ENCODE data around the gene SCPEP1.

SCPEP1 gene

DNA sequence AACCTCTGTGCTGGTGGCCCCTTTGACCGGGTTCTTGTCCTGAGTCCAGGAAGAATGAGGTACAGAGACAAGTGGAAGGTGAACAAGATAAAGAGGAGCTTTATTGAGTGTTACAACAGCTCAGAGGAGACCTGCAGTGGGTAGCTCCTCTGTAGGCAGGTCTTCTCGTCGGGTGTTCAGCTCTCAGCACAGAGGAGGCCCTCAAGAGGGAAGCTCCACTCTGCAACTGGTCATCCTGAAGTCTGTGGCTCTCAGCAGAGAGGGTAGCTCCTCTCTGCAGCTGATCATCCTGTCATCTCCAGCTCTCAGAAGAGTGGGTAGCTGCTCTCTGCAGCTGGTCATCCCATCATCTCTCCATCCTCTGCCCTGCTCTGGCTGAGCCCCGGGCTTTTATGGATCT, 39.7 kb downstream of the SCPEP1 start:
- no peak for TF ChIP-seq TAF1 (IDR thresholded peaks at IDR 0.05; ENCODE audit: borderline replicate concordance, insufficient read depth, low read length)
- TF ChIP-seq FOXP2 (optimal IDR thresholded peaks at IDR 0.05; ENCODE audit: borderline replicate concordance, extremely low read depth, extremely low read length, insufficient read depth) = no peak
- TF ChIP-seq SIN3A (IDR thresholded peaks at IDR 0.05; ENCODE audit: borderline replicate concordance, insufficient read depth, low read length) = no peak
- TF ChIP-seq, protein P1, sequence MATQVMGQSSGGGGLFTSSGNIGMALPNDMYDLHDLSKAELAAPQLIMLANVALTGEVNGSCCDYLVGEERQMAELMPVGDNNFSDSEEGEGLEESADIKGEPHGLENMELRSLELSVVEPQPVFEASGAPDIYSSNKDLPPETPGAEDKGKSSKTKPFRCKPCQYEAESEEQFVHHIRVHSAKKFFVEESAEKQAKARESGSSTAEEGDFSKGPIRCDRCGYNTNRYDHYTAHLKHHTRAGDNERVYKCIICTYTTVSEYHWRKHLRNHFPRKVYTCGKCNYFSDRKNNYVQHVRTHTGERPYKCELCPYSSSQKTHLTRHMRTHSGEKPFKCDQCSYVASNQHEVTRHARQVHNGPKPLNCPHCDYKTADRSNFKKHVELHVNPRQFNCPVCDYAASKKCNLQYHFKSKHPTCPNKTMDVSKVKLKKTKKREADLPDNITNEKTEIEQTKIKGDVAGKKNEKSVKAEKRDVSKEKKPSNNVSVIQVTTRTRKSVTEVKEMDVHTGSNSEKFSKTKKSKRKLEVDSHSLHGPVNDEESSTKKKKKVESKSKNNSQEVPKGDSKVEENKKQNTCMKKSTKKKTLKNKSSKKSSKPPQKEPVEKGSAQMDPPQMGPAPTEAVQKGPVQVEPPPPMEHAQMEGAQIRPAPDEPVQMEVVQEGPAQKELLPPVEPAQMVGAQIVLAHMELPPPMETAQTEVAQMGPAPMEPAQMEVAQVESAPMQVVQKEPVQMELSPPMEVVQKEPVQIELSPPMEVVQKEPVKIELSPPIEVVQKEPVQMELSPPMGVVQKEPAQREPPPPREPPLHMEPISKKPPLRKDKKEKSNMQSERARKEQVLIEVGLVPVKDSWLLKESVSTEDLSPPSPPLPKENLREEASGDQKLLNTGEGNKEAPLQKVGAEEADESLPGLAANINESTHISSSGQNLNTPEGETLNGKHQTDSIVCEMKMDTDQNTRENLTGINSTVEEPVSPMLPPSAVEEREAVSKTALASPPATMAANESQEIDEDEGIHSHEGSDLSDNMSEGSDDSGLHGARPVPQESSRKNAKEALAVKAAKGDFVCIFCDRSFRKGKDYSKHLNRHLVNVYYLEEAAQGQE (IDR thresholded peaks at IDR 0.05; ENCODE audit: insufficient read depth in 1 of 2, low read depth in 2 of 2, low read length in 2 of 2) = no peak
- TF ChIP-seq POLR2AphosphoS5 (IDR thresholded peaks at IDR 0.05; ENCODE audit: low read depth, low read length) = no peak

DNA sequence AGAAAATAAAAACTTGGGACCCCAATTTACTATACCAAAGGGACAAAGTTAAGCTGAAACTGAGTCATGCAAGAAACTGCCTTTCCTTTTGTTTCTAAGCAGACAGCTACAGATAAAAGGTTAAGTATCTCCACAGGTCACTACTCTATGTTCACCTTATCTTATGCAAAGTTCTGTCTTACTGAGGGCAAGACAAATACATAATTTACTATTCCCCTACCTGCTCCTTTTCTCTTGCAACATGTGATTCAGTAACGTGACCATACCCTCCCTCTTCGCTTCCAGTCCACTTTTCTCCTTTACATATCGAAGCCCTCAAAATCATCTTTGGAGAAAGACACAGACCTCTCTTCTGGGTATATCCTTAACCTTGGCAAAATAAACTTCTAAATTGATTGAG, 42.3 kb downstream of the SCPEP1 start:
- TF ChIP-seq FOXP2 (optimal IDR thresholded peaks at IDR 0.05; ENCODE audit: borderline replicate concordance, extremely low read depth, extremely low read length, insufficient read depth) (no peak), POLR2AphosphoS5 (IDR thresholded peaks at IDR 0.05; ENCODE audit: low read depth, low read length) (no peak), SIN3A (IDR thresholded peaks at IDR 0.05; ENCODE audit: borderline replicate concordance, insufficient read depth, low read length) (no peak), TAF1 (IDR thresholded peaks at IDR 0.05; ENCODE audit: borderline replicate concordance, insufficient read depth, low read length) (no peak)
- TF ChIP-seq, protein P1 (IDR thresholded peaks at IDR 0.05; ENCODE audit: insufficient read depth in 1 of 2, low read depth in 2 of 2, low read length in 2 of 2) = no peak

DNA sequence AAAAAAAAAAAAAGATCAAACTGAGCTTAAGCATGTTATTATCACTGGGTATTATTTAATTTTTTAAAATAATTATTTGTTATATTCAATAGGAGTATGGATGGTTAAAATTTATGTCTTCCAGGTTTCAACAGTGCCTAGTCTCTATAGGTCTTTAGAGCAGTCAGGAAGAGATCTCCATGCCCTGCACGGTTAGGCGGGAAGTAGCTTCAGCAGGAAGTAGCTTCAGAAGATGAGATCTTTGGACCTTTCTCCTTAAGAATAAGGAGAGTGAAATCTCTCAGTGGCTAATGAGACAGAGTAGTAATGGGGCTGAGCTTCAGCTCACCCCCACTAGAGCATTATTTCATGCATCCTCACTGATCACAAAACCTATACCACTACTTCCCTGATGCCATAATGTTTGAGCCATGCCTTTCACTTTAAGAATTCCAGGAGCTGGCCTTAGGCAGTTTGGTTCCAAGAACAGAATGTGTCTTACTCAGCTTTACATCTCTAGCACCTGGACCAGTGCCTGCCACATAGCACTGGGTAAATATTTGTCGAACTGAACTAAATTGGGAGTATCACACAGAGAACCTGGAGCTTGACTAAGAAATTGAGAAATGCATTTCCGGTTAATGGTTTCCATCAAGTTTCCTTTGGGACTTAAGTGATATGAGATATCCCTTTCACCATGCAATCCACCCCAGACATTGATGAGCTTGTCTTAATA, 43.5 kb downstream of the SCPEP1 start:
- TF ChIP-seq POLR2AphosphoS5 (IDR thresholded peaks at IDR 0.05; ENCODE audit: low read depth, low read length) = no peak
- no peak for TF ChIP-seq SIN3A (IDR thresholded peaks at IDR 0.05; ENCODE audit: borderline replicate concordance, insufficient read depth, low read length)
- TF ChIP-seq, protein P1 (IDR thresholded peaks at IDR 0.05; ENCODE audit: insufficient read depth in 1 of 2, low read depth in 2 of 2, low read length in 2 of 2) = no peak
- TF ChIP-seq FOXP2 (optimal IDR thresholded peaks at IDR 0.05; ENCODE audit: borderline replicate concordance, extremely low read depth, extremely low read length, insufficient read depth) = no peak
- TF ChIP-seq TAF1 (IDR thresholded peaks at IDR 0.05; ENCODE audit: borderline replicate concordance, insufficient read depth, low read length) = no peak

DNA sequence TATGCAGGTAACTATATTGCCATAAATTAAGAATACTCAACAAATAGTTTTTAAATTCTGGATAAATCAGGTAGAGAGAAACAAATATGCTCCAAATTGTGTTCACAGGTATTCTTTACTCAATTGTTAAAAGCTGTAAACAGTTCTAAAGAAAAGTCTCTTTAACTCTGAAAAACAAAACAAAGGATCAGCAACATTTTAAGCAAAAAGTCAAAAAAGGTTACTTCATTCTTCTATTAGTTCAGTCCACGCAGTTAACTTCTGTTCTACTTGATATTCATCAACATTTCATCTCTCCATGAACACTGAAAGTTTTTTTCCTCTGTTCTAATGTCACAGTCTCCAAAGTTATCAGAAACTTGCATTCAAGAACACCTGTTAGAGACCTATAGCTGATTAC, 47.9 kb downstream of the SCPEP1 start:
- TF ChIP-seq SIN3A (IDR thresholded peaks at IDR 0.05; ENCODE audit: borderline replicate concordance, insufficient read depth, low read length) (no peak), TAF1 (IDR thresholded peaks at IDR 0.05; ENCODE audit: borderline replicate concordance, insufficient read depth, low read length) (no peak), POLR2AphosphoS5 (IDR thresholded peaks at IDR 0.05; ENCODE audit: low read depth, low read length) (no peak), FOXP2 (optimal IDR thresholded peaks at IDR 0.05; ENCODE audit: borderline replicate concordance, extremely low read depth, extremely low read length, insufficient read depth) (no peak)
- TF ChIP-seq, protein P1 (IDR thresholded peaks at IDR 0.05; ENCODE audit: insufficient read depth in 1 of 2, low read depth in 2 of 2, low read length in 2 of 2) = no peak

Data from PFSK-1 (cell line).